H1 (cell line): ENCODE data around the gene GPX4. TPM values are rescaled to one million over a fixed set of nuclear protein-coding genes. Genes with fewer than 3 reads are reported as not detected.

ENCODE experiments used
- CEBPB ChIP-seq: IDR thresholded peaks from 2 replicates; pipeline ENCODE4 v1.6.1; 2012; ENCODE audit warnings: low read depth, low read length
- FOSL1 ChIP-seq: IDR thresholded peaks from 2 replicates; pipeline ENCODE4 v1.6.1; 2011; ENCODE audit warnings: mild to moderate bottlenecking, low read depth, low read length, moderate library complexity; ENCODE audit not compliant: insufficient read depth
- HDAC6 ChIP-seq: IDR thresholded peaks from one replicate; pipeline ENCODE4 v1.7.1; 2012; ENCODE audit warnings: low read depth, mild to moderate bottlenecking, inconsistent platforms, low read length, moderate library complexity
- NRF1 ChIP-seq: IDR thresholded peaks from 2 replicates; pipeline ENCODE4 v1.6.1; 2011; ENCODE audit warnings: mild to moderate bottlenecking, low read depth, low read length, improper control_type of control experiment
- PHF8 ChIP-seq: fragments of 200-600 bp; sonication (generic); conservative IDR thresholded peaks from 2 replicates; pipeline ENCODE4 v1.7.1; 2012; ENCODE audit warnings: low read depth, mild to moderate bottlenecking, inconsistent platforms, low read length, moderate library complexity
- POLR2AphosphoS5 ChIP-seq: IDR thresholded peaks from 2 replicates; pipeline ENCODE4 v1.6.1; 2011; ENCODE audit warnings: low read depth, low read length
- SAP30 ChIP-seq: fragments of 300-600 bp; sonication (generic); IDR thresholded peaks from 2 replicates; pipeline ENCODE4 v1.7.1; 2012; ENCODE audit warnings: low read length, moderate library complexity, mild to moderate bottlenecking, inconsistent platforms; ENCODE audit not compliant: insufficient read depth, insufficient replicate concordance
- SIN3A ChIP-seq, 2 experiments: IDR thresholded peaks in 1 of 2; conservative IDR thresholded peaks in 1 of 2; 2 replicates each; pipeline ENCODE4 v1.6.1; 2011 to 2012; ENCODE audit warnings: low read length in 2 of 2, improper control_type of control experiment in 1 of 2, low read depth in 1 of 2, mild to moderate bottlenecking in 1 of 2
- SRF ChIP-seq: IDR thresholded peaks from 2 replicates; pipeline ENCODE4 v1.6.1; 2011; ENCODE audit warnings: mild to moderate bottlenecking, low read depth, low read length, moderate library complexity
- USF2 ChIP-seq: IDR thresholded peaks from 2 replicates; pipeline ENCODE4 v1.6.1; 2011; ENCODE audit warnings: low read length, improper control_type of control experiment
- polyA plus RNA-seq, 7 experiments: library from polyadenylated mRNA; depleted of rRNA in 3 of 7; stranded (reverse) in 5 of 7; unstranded in 2 of 7; fragments of >200 nt in 5 of 7; fragments of 200-250 nt in 2 of 7; gene quantifications; 1 replicate in 5 of 7; 2 replicates in 1 of 7; 4 replicates in 1 of 7; pipeline versions ENCODE4 v1.2.1 to v1.2.3, GENCODE V29; 2011 to 2013; ENCODE audit warnings: missing spikeins in 2 of 7, mixed read lengths in 2 of 7
- total RNA-seq: library from RNA; stranded (reverse); fragmentation: NEBNext Ultra II Directional; extraction: Animal tissue kit (Norgen Biotek cat#: 25700); gene quantifications from 2 replicates; pipeline ENCODE4 v1.2.1, GENCODE V29; 2021
- TF ChIP-seq, protein P1 (sequence below): fragments of 300-600 bp; sonication (generic); IDR thresholded peaks from 2 replicates; pipeline ENCODE4 v1.7.1; 2012; ENCODE audit warnings: low read length, moderate library complexity, mild to moderate bottlenecking, inconsistent platforms; ENCODE audit not compliant: insufficient replicate concordance

GPX4 gene
- total and polyA plus RNA-seq, 2 of the 8 experiments (the other 6 are each of a cell fraction or from before 2014, with no cell fraction given): 342 to 693 TPM

GRCh38 chr19:1144741-1145140, 40.9 kb downstream of the GPX4 start (continued):
- TF ChIP-seq, protein P1, sequence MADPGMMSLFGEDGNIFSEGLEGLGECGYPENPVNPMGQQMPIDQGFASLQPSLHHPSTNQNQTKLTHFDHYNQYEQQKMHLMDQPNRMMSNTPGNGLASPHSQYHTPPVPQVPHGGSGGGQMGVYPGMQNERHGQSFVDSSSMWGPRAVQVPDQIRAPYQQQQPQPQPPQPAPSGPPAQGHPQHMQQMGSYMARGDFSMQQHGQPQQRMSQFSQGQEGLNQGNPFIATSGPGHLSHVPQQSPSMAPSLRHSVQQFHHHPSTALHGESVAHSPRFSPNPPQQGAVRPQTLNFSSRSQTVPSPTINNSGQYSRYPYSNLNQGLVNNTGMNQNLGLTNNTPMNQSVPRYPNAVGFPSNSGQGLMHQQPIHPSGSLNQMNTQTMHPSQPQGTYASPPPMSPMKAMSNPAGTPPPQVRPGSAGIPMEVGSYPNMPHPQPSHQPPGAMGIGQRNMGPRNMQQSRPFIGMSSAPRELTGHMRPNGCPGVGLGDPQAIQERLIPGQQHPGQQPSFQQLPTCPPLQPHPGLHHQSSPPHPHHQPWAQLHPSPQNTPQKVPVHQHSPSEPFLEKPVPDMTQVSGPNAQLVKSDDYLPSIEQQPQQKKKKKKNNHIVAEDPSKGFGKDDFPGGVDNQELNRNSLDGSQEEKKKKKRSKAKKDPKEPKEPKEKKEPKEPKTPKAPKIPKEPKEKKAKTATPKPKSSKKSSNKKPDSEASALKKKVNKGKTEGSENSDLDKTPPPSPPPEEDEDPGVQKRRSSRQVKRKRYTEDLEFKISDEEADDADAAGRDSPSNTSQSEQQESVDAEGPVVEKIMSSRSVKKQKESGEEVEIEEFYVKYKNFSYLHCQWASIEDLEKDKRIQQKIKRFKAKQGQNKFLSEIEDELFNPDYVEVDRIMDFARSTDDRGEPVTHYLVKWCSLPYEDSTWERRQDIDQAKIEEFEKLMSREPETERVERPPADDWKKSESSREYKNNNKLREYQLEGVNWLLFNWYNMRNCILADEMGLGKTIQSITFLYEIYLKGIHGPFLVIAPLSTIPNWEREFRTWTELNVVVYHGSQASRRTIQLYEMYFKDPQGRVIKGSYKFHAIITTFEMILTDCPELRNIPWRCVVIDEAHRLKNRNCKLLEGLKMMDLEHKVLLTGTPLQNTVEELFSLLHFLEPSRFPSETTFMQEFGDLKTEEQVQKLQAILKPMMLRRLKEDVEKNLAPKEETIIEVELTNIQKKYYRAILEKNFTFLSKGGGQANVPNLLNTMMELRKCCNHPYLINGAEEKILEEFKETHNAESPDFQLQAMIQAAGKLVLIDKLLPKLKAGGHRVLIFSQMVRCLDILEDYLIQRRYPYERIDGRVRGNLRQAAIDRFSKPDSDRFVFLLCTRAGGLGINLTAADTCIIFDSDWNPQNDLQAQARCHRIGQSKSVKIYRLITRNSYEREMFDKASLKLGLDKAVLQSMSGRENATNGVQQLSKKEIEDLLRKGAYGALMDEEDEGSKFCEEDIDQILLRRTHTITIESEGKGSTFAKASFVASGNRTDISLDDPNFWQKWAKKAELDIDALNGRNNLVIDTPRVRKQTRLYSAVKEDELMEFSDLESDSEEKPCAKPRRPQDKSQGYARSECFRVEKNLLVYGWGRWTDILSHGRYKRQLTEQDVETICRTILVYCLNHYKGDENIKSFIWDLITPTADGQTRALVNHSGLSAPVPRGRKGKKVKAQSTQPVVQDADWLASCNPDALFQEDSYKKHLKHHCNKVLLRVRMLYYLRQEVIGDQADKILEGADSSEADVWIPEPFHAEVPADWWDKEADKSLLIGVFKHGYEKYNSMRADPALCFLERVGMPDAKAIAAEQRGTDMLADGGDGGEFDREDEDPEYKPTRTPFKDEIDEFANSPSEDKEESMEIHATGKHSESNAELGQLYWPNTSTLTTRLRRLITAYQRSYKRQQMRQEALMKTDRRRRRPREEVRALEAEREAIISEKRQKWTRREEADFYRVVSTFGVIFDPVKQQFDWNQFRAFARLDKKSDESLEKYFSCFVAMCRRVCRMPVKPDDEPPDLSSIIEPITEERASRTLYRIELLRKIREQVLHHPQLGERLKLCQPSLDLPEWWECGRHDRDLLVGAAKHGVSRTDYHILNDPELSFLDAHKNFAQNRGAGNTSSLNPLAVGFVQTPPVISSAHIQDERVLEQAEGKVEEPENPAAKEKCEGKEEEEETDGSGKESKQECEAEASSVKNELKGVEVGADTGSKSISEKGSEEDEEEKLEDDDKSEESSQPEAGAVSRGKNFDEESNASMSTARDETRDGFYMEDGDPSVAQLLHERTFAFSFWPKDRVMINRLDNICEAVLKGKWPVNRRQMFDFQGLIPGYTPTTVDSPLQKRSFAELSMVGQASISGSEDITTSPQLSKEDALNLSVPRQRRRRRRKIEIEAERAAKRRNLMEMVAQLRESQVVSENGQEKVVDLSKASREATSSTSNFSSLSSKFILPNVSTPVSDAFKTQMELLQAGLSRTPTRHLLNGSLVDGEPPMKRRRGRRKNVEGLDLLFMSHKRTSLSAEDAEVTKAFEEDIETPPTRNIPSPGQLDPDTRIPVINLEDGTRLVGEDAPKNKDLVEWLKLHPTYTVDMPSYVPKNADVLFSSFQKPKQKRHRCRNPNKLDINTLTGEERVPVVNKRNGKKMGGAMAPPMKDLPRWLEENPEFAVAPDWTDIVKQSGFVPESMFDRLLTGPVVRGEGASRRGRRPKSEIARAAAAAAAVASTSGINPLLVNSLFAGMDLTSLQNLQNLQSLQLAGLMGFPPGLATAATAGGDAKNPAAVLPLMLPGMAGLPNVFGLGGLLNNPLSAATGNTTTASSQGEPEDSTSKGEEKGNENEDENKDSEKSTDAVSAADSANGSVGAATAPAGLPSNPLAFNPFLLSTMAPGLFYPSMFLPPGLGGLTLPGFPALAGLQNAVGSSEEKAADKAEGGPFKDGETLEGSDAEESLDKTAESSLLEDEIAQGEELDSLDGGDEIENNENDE: no peak
- TF ChIP-seq SAP30 (no peak), CEBPB (no peak), SRF (no peak), NRF1 (no peak), PHF8 (no peak), SIN3A (conservative IDR thresholded peaks at IDR 0.05 in 1 of 2, IDR thresholded peaks at IDR 0.05 in 1 of 2; ENCODE audit: low read depth in 1 of 2, low read length in 2 of 2) (no peak), POLR2AphosphoS5 (no peak), HDAC6 (no peak), FOSL1 (no peak), USF2 (no peak)
